Renal cortical epithelial cell (primary cell): ENCODE measurements around the gene COLEC12. TPM values are rescaled to one million over a fixed set of nuclear protein-coding genes. Genes with fewer than 3 reads are reported as not detected.

Experiments used
- DNase-seq: peaks from one replicate; pipeline ENCODE4 v3.0.0-alpha.2; 2011; ENCODE audit warnings: low read depth
- total RNA-seq: library from RNA; depleted of rRNA; stranded (reverse); fragments of >200 nt; gene quantifications from 2 replicates; pipeline ENCODE4 v1.2.3, GENCODE V29; 2014

COLEC12 gene
- total RNA-seq, 1 donor from 2014 or later = 34.7 TPM

DNA sequence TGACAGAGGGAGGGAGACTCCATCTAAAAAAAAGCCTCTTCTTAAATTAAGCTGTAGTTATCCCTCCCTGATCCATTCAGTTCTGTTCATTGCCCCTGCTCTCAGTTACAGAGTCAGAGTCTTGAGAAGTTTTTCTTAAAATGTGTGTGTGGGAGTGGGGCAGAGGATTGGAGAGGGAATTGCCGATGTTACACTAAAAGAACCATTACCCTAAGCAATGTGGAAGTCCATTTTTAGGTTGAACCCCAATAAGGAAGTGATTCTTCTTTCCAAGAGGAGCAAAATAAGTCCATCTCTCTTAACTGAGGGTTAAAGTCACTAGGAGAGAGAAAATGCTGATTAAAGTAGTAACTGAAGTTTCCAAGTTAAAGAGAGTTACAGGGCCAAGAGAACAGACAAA is 211.5 kb downstream of the COLEC12 start:
- DNase-seq = no peak

DNA sequence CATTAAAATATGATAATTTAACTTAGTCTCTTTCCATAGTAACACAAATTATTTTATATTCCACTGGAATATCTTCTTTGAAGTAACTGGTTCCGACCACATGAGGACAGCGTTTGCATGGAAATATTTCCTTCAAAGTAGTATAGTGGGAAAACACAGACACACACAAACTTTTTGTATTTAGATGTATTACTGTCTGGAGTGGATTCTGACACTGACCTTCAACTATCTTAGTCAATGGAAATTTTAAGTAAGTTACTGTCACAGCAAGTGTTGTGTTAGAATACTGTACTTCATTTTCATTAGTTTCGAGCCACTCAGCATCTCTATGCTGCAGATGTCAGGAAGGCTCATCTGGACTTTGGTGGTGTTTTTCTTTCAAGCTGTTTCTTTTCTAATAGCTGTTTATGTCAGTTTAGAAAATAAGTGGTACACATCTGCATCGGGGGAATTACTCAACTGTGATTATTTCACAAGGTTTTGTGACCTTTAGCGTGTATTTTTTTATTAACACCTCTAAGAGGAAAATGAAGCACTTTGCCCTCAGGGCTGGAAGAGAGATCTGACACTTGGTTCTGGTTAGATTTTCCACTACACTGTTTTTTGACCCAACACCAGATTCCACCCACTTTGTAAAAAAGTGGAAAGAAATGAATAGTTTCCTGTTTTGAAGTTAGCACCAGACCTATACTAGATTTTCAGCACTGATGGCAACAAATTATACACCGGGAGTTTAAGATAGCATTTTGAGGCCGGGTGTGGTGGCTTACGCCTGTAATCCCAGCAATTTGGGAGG is 213.8 kb downstream of the COLEC12 start:
- DNase-seq = peak; percentile 35

GRCh38 chr18:285817-286216 is 214.7 kb downstream of the COLEC12 start:
- no peak for DNase-seq

- no peak for DNase-seq
These were observed 225.0 kb downstream of the COLEC12 start for GRCh38 chr18:275486-275885.

GRCh38 chr18:274313-274712 is 226.2 kb downstream of the COLEC12 start:
- DNase-seq = no peak

GRCh38 chr18:273525-273924 is 227.0 kb downstream of the COLEC12 start:
- DNase-seq = no peak

DNA sequence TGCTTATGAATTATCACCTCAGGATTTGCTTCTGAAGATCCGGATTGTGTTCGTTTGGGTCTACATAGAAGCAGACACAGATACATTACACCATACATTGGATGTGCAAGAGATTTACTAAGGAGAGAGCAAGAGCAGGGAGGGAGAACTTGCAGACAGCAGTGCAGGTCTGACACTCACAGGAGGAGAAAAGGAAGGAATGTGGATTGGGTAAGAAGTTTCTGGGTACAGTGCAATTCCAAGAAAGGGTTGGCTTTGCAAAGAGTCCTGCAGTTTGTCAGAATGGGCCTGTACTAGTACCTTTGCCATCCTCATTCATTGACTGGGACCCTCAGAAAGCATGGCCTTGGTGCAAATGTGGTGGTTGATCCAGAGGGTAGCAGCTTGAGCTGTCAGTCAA is 227.9 kb downstream of the COLEC12 start:
- no peak for DNase-seq

DNA sequence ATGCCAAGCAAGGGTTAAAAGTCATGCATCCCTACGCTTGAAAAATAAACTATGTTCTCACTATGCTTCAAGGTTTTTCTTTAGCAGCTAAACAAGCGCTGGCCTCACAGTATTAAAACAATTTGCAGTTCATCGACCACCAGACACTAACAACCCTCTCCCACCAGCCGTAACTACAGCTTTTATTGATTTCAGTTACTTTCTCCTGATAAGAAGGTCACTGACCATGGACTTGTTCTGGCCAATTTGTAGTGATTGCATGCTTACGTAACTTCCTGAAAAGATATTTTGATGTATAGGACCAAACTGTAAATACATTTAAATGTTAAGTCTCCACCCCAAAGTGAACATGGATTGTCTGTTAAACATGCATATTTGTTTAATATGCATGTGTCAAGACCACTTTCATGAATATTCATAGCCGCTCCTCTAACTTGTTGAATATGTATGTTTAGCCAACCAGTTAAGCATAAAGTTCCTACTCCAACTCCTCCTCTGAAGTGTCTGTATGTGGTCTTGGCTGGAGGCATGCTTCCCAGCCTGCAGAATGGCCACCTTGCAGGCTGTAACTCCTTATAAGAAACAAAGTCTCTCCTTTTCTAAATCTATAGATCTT is 230.9 kb downstream of the COLEC12 start:
- DNase-seq = no peak

DNA sequence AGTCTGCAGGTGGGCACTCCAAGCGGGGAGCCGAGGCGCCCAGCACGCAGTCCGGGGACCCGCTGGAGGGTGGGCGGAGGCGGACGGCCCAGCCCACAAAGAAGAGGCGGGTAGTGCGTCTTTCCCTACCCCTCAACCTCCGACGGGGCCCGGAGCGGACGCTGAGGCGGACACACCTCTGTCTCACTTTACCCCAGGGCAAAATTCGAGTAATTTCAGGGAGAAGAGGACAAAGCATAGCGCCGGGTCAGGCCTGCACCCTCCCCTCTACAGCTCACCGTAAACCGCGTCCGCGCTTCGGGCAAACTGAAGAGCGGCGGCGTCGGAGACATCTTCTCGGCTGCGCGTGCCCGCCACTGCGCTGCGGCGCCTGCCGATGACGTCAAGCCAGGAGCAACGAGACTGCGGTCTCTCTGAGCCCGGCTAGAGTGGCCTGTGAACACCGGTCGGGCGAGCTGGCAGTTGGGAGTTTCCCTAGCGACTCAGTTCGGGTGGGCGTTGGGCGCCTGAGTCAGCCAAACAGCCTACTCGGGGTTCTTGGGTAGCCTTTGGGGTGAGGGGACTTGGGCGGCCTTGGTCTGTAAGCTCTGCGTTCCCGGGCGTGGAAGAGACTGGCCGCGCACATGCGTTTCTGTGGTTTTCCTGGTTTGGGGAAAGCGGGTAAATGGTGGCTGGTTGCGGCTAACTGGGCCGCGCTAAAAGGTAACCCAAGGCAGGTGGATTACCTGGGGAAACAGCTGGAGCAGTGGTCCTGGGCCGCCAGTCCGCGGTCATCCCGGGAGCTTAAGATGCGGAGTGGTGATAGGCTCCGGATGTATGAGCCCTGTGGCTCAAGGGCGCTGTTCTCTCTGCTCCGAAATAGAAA is 232.6 kb downstream of the COLEC12 start, which contains the start of gene THOC1:
THOC1 (minus strand) TSS at position 360 of the 865 bp plus-strand sequence; CDS start at position 332, 28 bp downstream.
- peak; percentile 84 for DNase-seq

DNA sequence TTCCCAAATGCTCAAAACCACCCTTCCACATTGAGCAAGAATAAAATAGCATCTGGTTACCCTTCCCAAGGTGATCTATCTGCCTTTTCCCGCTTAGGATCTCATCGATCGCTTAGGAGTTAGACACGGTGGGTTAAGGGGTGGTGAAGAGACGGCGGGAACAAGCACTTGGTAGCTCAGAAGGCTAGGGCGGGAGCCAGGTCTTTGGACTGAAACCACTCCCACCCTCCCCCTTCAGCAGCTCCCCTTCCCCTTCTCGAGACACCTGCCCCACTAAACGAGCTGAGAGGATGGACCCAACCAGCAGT is 233.2 kb downstream of the COLEC12 start:
- DNase-seq = peak; percentile 6

Other genes starting within 250 kb of the COLEC12 start
- gene THOC1, start 232.7 kb downstream of the COLEC12 start, total RNA-seq = 41.5 and 46.7 TPM in 2 replicates
- gene CETN1, start 79.7 kb upstream of the COLEC12 start, total RNA-seq = not detected in 2 replicates
- gene CLUL1, start 96.3 kb upstream of the COLEC12 start, total RNA-seq = 6.1 TPM in 1 of 2 replicates, not detected in the other
- gene TYMS, start 157.0 kb upstream of the COLEC12 start, total RNA-seq = 19.4 and 25.9 TPM in 2 replicates
- gene ENOSF1, start 211.9 kb upstream of the COLEC12 start, total RNA-seq = 49.8 and 70.2 TPM in 2 replicates